OCI-LY1 (cell line): ENCODE data around the gene PTPRE.
A peak's percentile ranks its signal among the peaks of the same experiment; 100 is the strongest.

Source experiments
- H2AFZ ChIP-seq: fragments of 200-600 bp; sonication (generic), shearing (Covaris generic); 2 replicates; pipeline ENCODE4 v1.6.0; 2014; ENCODE audit warnings: antibody characterized with exemption, mild to moderate bottlenecking, low read length
- H3F3A ChIP-seq: fragments of 200-600 bp; sonication (generic), shearing (Covaris generic); 2 replicates; pipeline ENCODE4 v1.6.0; 2014; ENCODE audit warnings: mild to moderate bottlenecking, antibody characterized with exemption, low read length, moderate library complexity; ENCODE audit not compliant: insufficient read depth
- H3K27ac ChIP-seq: fragments of 200-600 bp; sonication (generic); 2 replicates; pipeline ENCODE4 v1.5.1; 2014; ENCODE audit warnings: low read length, mixed run types, mild to moderate bottlenecking, low read depth; ENCODE audit not compliant: poor library complexity, severe bottlenecking
- H3K27me3 ChIP-seq: fragments of 200-600 bp; sonication (generic); 2 replicates; pipeline ENCODE4 v1.6.0; 2014; ENCODE audit warnings: antibody characterized with exemption, mild to moderate bottlenecking, low read length, moderate library complexity; ENCODE audit not compliant: insufficient read depth
- H3K36me3 ChIP-seq: fragments of 200-600 bp; sonication (generic); 2 replicates; pipeline ENCODE4 v1.6.1; 2014; ENCODE audit warnings: mild to moderate bottlenecking, antibody characterized with exemption, low read length, moderate library complexity, mixed read lengths; ENCODE audit not compliant: insufficient read depth
- H3K4me1 ChIP-seq: fragments of 200-600 bp; sonication (generic); 2 replicates; pipeline ENCODE4 v1.5.1; 2014; ENCODE audit warnings: mild to moderate bottlenecking, low read length, moderate library complexity; ENCODE audit not compliant: insufficient read depth, severe bottlenecking
- H3K4me2 ChIP-seq: fragments of 200-600 bp; sonication (generic), shearing (Covaris generic); 2 replicates; pipeline ENCODE4 v1.6.1; 2014; ENCODE audit warnings: low read length
- H3K4me3 ChIP-seq: fragments of 200-600 bp; sonication (generic); 2 replicates; pipeline ENCODE4 v1.5.1; 2014; ENCODE audit warnings: low read length, low read depth, mild to moderate bottlenecking, mixed read lengths; ENCODE audit not compliant: poor library complexity, severe bottlenecking
- H3K79me2 ChIP-seq: fragments of 200-600 bp; shearing (Covaris generic); 2 replicates; pipeline ENCODE4 v1.6.1; 2016; ENCODE audit warnings: mixed run types, low read length, mixed read lengths; ENCODE audit not compliant: insufficient read depth
- H3K9ac ChIP-seq: fragments of 200-600 bp; sonication (generic), shearing (Covaris generic); 2 replicates; pipeline ENCODE4 v1.6.1; 2014; ENCODE audit warnings: mild to moderate bottlenecking, low read length, mixed read lengths
- H3K9me2 ChIP-seq: fragments of 200-600 bp; sonication (generic), shearing (Covaris generic); 2 replicates; pipeline ENCODE4 v1.6.1; 2014; ENCODE audit warnings: low read depth, mild to moderate bottlenecking, low read length, mixed read lengths
- H3K9me3 ChIP-seq: fragments of 200-600 bp; shearing (Covaris generic); 2 replicates; pipeline ENCODE4 v1.6.1; 2014; ENCODE audit warnings: low read length, mixed read lengths
- H4K20me1 ChIP-seq: fragments of 200-600 bp; sonication (generic), shearing (Covaris generic); 2 replicates; pipeline ENCODE4 v1.6.0; 2016; ENCODE audit warnings: mild to moderate bottlenecking, low read length; ENCODE audit not compliant: insufficient read depth
- EZH2 ChIP-seq: fragments of 200-600 bp; sonication (generic), shearing (Covaris generic); IDR thresholded peaks from 2 replicates; pipeline ENCODE4 v1.8.0; 2017; ENCODE audit warnings: borderline replicate concordance, mixed run types, mild to moderate bottlenecking, antibody characterized with exemption, low read length, moderate library complexity, mixed read lengths
- TF ChIP-seq, protein P1 (sequence below): fragments of 200-600 bp; sonication (generic), shearing (Covaris generic); IDR thresholded peaks from 2 replicates; pipeline ENCODE4 v1.5.1; 2017; ENCODE audit warnings: mild to moderate bottlenecking, antibody characterized with exemption, low read length, moderate library complexity, mixed read lengths

Gene PTPRE

DNA sequence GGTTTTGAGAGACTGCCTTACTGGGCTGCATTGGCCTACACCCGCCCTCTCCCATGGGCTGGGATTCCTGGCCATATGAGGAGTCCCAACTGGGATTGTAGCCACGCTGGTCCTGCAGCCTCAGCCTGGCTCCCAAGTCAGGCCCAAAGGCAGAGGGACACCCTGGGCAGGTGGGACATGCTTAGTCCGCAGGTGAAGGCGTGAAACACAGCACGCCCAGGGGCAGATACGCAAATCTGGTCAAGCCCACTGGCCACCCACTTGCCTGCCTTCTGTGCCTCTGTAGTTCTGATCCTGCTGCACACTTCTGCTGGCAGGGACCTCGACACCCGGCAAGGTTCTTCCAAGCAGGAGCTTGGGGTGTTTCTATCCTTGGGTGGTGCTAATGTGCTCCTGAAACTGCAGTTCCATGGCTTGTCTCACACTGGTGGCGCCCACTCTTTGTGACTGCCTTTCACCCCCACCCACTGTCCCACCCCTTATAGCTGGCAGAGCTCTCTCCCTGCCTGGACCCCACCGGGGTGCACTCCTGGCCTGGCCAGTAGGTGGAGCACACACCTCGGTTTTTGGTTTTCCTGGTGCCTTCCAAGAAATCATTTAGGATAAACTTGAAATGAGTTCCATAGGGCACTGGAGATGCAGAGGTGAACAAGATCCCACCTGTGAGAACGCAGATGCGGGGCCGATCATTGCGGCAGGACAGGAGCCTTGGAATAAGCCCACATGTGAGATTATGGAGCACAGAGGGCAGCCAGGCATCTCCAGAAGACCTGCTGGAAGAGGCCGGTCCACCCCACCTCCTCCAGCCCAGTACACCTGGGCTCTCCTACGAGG, 171.4 kb downstream of the PTPRE start:
- Histone ChIP-seq H3K4me3 (no peak overlapping the region), H3K9me2 (no peaks in the 10 kb centered on the region), H3F3A (no peaks in the 10 kb centered on the region), H3K36me3 (peaks cover 62% of the 10 kb centered on the region), H4K20me1 (no peaks in the 10 kb centered on the region), H3K27me3 (no peaks in the 10 kb centered on the region), H3K4me1 (no peaks in the 10 kb centered on the region), H3K9ac (no peak overlapping the region), H2AFZ (no peak overlapping the region), H3K9me3 (no peaks in the 10 kb centered on the region), H3K79me2 (no peaks in the 10 kb centered on the region), H3K27ac (no peak overlapping the region), H3K4me2 (no peak overlapping the region)
- TF ChIP-seq, protein P1, sequence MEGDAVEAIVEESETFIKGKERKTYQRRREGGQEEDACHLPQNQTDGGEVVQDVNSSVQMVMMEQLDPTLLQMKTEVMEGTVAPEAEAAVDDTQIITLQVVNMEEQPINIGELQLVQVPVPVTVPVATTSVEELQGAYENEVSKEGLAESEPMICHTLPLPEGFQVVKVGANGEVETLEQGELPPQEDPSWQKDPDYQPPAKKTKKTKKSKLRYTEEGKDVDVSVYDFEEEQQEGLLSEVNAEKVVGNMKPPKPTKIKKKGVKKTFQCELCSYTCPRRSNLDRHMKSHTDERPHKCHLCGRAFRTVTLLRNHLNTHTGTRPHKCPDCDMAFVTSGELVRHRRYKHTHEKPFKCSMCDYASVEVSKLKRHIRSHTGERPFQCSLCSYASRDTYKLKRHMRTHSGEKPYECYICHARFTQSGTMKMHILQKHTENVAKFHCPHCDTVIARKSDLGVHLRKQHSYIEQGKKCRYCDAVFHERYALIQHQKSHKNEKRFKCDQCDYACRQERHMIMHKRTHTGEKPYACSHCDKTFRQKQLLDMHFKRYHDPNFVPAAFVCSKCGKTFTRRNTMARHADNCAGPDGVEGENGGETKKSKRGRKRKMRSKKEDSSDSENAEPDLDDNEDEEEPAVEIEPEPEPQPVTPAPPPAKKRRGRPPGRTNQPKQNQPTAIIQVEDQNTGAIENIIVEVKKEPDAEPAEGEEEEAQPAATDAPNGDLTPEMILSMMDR, result peak; percentile 75
- no peak for TF ChIP-seq EZH2

DNA sequence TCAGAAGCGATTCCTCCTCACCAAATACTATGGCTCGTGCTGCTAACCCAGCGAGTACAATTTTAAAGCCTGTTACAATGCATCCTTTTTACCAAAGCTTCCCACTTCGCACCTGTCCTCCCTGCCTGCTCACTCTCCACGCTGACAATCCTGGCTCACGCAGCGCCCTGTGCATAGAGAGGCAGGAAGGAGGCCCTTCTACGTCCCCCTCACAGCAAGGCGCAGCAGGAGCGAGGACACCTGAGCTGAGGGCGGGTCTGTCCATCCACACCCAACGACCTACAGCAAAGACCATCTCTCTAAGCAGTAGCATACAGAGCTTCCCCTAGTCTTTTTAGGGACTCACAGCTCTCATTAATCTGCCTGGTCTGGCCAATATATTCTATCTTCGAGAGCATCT, 173.3 kb downstream of the PTPRE start:
- no peak overlapping the region for H3K4me3 ChIP-seq
- TF ChIP-seq, protein P1, result no peak
- TF ChIP-seq EZH2, result no peak
- H3K4me1 ChIP-seq, result no peaks in the 10 kb centered on the region
- H4K20me1 ChIP-seq, result no peaks in the 10 kb centered on the region
- H2AFZ ChIP-seq, result no peak overlapping the region
- H3F3A ChIP-seq, result no peaks in the 10 kb centered on the region
- no peaks in the 10 kb centered on the region for H3K9me2 ChIP-seq
- H3K27me3 ChIP-seq, result no peaks in the 10 kb centered on the region
- H3K9me3 ChIP-seq, result no peaks in the 10 kb centered on the region
- H3K27ac ChIP-seq, result no peak overlapping the region
- no peaks in the 10 kb centered on the region for H3K79me2 ChIP-seq
- no peak overlapping the region for H3K9ac ChIP-seq
- H3K4me2 ChIP-seq, result no peak overlapping the region
- peaks cover 45% of the 10 kb centered on the region for H3K36me3 ChIP-seq

DNA sequence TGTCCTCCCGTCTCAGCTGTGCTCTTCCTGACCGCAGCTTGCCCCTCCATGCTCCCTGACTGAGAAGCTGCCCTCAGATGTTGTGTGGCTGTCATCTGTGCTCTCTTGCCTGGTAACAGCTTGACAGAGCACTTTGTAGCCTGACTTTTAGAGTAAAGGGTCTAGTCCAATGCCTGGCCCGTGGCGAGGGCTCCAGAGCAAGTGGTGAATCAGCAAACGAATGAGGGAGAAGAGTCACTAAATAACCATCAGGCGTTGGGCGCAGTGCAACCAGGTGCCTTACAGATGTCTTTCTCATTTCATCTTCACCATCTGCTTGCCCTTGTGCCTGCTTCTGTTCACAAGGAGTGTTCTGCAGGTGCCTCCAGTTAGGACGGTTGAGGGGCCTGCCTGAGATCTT, 173.7 kb downstream of the PTPRE start:
- Histone ChIP-seq H3K4me2 (no peak overlapping the region), H3K4me1 (no peaks in the 10 kb centered on the region), H3F3A (no peaks in the 10 kb centered on the region), H3K9ac (no peak overlapping the region), H3K9me2 (no peaks in the 10 kb centered on the region), H3K36me3 (peaks cover 44% of the 10 kb centered on the region), H2AFZ (no peak overlapping the region), H3K4me3 (no peak overlapping the region), H4K20me1 (no peaks in the 10 kb centered on the region), H3K79me2 (no peaks in the 10 kb centered on the region), H3K27me3 (no peaks in the 10 kb centered on the region), H3K9me3 (no peaks in the 10 kb centered on the region), H3K27ac (no peak overlapping the region)
- TF ChIP-seq, protein P1, result no peak
- no peak for TF ChIP-seq EZH2
